ENCODE data around the gene TTC23. TPM values are rescaled to one million over a fixed set of nuclear protein-coding genes. Genes with fewer than 3 reads are reported as not detected.
A peak's percentile ranks its signal among the peaks of the same experiment; 100 is the strongest.

TTC23 gene
- 28.5 TPM for total RNA-seq

- DNase-seq (ENCODE audit: low spot score) = no peak
These were observed at the start of gene TTC23 for GRCh38 chr15:99249270-99249841. TSS of gene TTC23 (minus strand) at chr15:99249581. CDS start at chr15:99228712, 20,869 bp downstream.

GRCh38 chr15:99296386-99296785, 47.0 kb upstream of the TTC23 start:
- DNase-seq (ENCODE audit: low spot score) = no peak

GRCh38 chr15:99295840-99296239, 46.5 kb upstream of the TTC23 start:
- DNase-seq (ENCODE audit: low spot score) = no peak

GRCh38 chr15:99291643-99292042, 42.3 kb upstream of the TTC23 start:
- DNase-seq (ENCODE audit: low spot score) = no peak

- DNase-seq (ENCODE audit: low spot score) = no peak
These were observed 34.3 kb upstream of the TTC23 start for GRCh38 chr15:99283717-99284116.

- no peak for DNase-seq (ENCODE audit: low spot score)
These were observed 33.2 kb upstream of the TTC23 start for GRCh38 chr15:99282586-99282985.

GRCh38 chr15:99282121-99282520, 32.7 kb upstream of the TTC23 start:
- DNase-seq (ENCODE audit: low spot score) = no peak

GRCh38 chr15:99279827-99280226, 30.4 kb upstream of the TTC23 start:
- no peak for DNase-seq (ENCODE audit: low spot score)

- DNase-seq (ENCODE audit: low spot score) = no peak
These were observed 29.9 kb upstream of the TTC23 start for GRCh38 chr15:99279290-99279689.

GRCh38 chr15:99275525-99276128, 26.2 kb upstream of the TTC23 start:
- DNase-seq (ENCODE audit: low spot score) = no peak

GRCh38 chr15:99275061-99275460, 25.7 kb upstream of the TTC23 start:
- DNase-seq (ENCODE audit: low spot score) = no peak

GRCh38 chr15:99273801-99274200, 24.4 kb upstream of the TTC23 start:
- no peak for DNase-seq (ENCODE audit: low spot score)

GRCh38 chr15:99268431-99268830, 19.1 kb upstream of the TTC23 start:
- no peak for DNase-seq (ENCODE audit: low spot score)

- no peak for DNase-seq (ENCODE audit: low spot score)
These were observed 18.6 kb upstream of the TTC23 start for GRCh38 chr15:99267957-99268356.

- no peak for DNase-seq (ENCODE audit: low spot score)
These were observed 16.2 kb upstream of the TTC23 start for GRCh38 chr15:99265541-99266070.

GRCh38 chr15:99264125-99264524, 14.7 kb upstream of the TTC23 start:
- DNase-seq (ENCODE audit: low spot score) = no peak

GRCh38 chr15:99257107-99257750, 7.8 kb upstream of the TTC23 start:
- no peak for DNase-seq (ENCODE audit: low spot score)

- DNase-seq (ENCODE audit: low spot score) = no peak
These were observed 4.2 kb upstream of the TTC23 start for GRCh38 chr15:99253381-99254090.

GRCh38 chr15:99252326-99252725, 2.9 kb upstream of the TTC23 start:
- no peak for DNase-seq (ENCODE audit: low spot score)

- DNase-seq (ENCODE audit: low spot score) = peak; percentile 99
These were observed 1.8 kb upstream of the TTC23 start, which contains the start of gene LRRC28 for GRCh38 chr15:99250857-99251841. TSS of gene LRRC28 (plus strand) at chr15:99251481. CDS start at chr15:99255958, 4,477 bp downstream.

GRCh38 chr15:99250494-99250856, 1.1 kb upstream of the TTC23 start:
- no peak for DNase-seq (ENCODE audit: low spot score)
